Stimulated activated CD8-positive, alpha-beta memory T cell treated with anti-CD3 and anti-CD28 coated beads, Interleukin-4, amount 100 ng/mL, for 1 hour (primary cell): ENCODE measurements around the gene PUSL1.
"Not testable (repeated sequence)": the region's sequence is repeated elsewhere in the genome, so short reads cannot be mapped to it uniquely, and the experiment has no call there.

ENCODE experiments used
- DNase-seq, 2 donors: peaks; one replicate each; pipeline ENCODE4 v3.0.0-alpha.2; 2020; ENCODE audit warnings: low read depth in 2 of 2, low spot score in 1 of 2

PUSL1 gene

GRCh38 chr1:1309251-1310108 lies 1.1 kb downstream of the PUSL1 start:
- no peak for DNase-seq

GRCh38 chr1:1310109-1310385 lies 1.6 kb downstream of the PUSL1 start:
- no peak for DNase-seq

GRCh38 chr1:1310476-1311053 lies 2.2 kb downstream of the PUSL1 start:
- no peak for DNase-seq

- no peak for DNase-seq
Measured at GRCh38 chr1:1311107-1312104, 3.0 kb downstream of the PUSL1 start.

- DNase-seq = no peak
Measured at GRCh38 chr1:1312450-1313314, 4.3 kb downstream of the PUSL1 start.

- no peak for DNase-seq
Measured at GRCh38 chr1:1313500-1314236, 5.3 kb downstream of the PUSL1 start.

GRCh38 chr1:1314237-1314586 lies 5.8 kb downstream of the PUSL1 start:
- no peak for DNase-seq

- DNase-seq = no peak
Measured at GRCh38 chr1:1314678-1315335, 6.4 kb downstream of the PUSL1 start.

- no peak for DNase-seq
Measured at GRCh38 chr1:1315435-1315954, 7.1 kb downstream of the PUSL1 start.

- DNase-seq = not testable (repeated sequence)
Measured at GRCh38 chr1:1316199-1316598, 7.8 kb downstream of the PUSL1 start.

GRCh38 chr1:1317420-1317819 lies 9.0 kb downstream of the PUSL1 start:
- DNase-seq = no peak

- no peak for DNase-seq
Measured at GRCh38 chr1:1318131-1318652, 9.8 kb downstream of the PUSL1 start.

- DNase-seq = no peak
Measured at GRCh38 chr1:1318777-1319645, 10.6 kb downstream of the PUSL1 start.

GRCh38 chr1:1319646-1319941 lies 11.2 kb downstream of the PUSL1 start:
- DNase-seq = no peak

- DNase-seq = no peak
Measured at GRCh38 chr1:1320666-1321448, 12.5 kb downstream of the PUSL1 start.

- no peak for DNase-seq
Measured at GRCh38 chr1:1321477-1321876, 13.1 kb downstream of the PUSL1 start.

GRCh38 chr1:1322418-1322817 lies 14.0 kb downstream of the PUSL1 start:
- DNase-seq = no peak

- DNase-seq = no peak
Measured at GRCh38 chr1:1322952-1323351, 14.6 kb downstream of the PUSL1 start.
